GM23338 (cell line): ENCODE results near the gene RENBP. TPM values are rescaled to one million over a fixed set of nuclear protein-coding genes. Genes with fewer than 3 reads are reported as not detected.

Source experiments
- ATAC-seq: fragments of 200-7000 bp; cut with Tn5 transposase; 3 replicates; pipeline ENCODE4 v1.9.1; 2020
- DNase-seq: peaks from one replicate; pipeline ENCODE4 v3.0.0-alpha.2; 2015; ENCODE audit warnings: low spot score
- H2AFZ ChIP-seq: fragments of 200-600 bp; sonication (generic); 2 replicates; pipeline ENCODE4 v1.8.0; 2016; ENCODE audit warnings: antibody characterized with exemption, mild to moderate bottlenecking, moderate library complexity
- H3F3A ChIP-seq: fragments of 200-600 bp; sonication (generic); replicated peaks from 2 replicates; pipeline ENCODE4 v1.8.0; 2017; ENCODE audit warnings: antibody characterized with exemption, mixed run types, low read depth
- H3K27ac ChIP-seq: fragments of 200-600 bp; sonication (generic); 2 replicates; pipeline ENCODE4 v1.6.1; 2016; ENCODE audit warnings: low read depth
- H3K27me3 ChIP-seq: fragments of 200-600 bp; sonication (generic); 2 replicates; pipeline ENCODE4 v1.8.0; 2016; ENCODE audit warnings: mild to moderate bottlenecking, mixed run types, moderate library complexity; ENCODE audit not compliant: insufficient read depth
- H3K36me3 ChIP-seq: fragments of 200-600 bp; sonication (generic); 2 replicates; pipeline ENCODE4 v1.8.0; 2016; ENCODE audit warnings: mild to moderate bottlenecking; ENCODE audit not compliant: insufficient read depth
- H3K4me1 ChIP-seq: fragments of 200-600 bp; sonication (generic); 2 replicates; pipeline ENCODE4 v1.8.0; 2016; ENCODE audit warnings: mild to moderate bottlenecking, moderate library complexity; ENCODE audit not compliant: insufficient read depth
- H3K4me2 ChIP-seq: fragments of 200-600 bp; sonication (generic); 2 replicates; pipeline ENCODE4 v1.7.1; 2017; ENCODE audit warnings: mixed run types
- H3K4me3 ChIP-seq: fragments of 200-600 bp; sonication (generic); 2 replicates; pipeline ENCODE4 v1.6.1; 2016; ENCODE audit warnings: mixed run types
- H3K79me2 ChIP-seq: fragments of 200-600 bp; sonication (generic); replicated peaks from 2 replicates; pipeline ENCODE4 v1.8.0; 2017; ENCODE audit warnings: mild to moderate bottlenecking; ENCODE audit not compliant: insufficient read depth
- H3K9me2 ChIP-seq: fragments of 200-600 bp; sonication (generic); 2 replicates; pipeline ENCODE4 v1.8.0; 2017; ENCODE audit not compliant: insufficient read depth
- H4K20me1 ChIP-seq: fragments of 200-600 bp; sonication (generic); replicated peaks from 2 replicates; pipeline ENCODE4 v1.8.0; 2017; ENCODE audit warnings: mild to moderate bottlenecking; ENCODE audit not compliant: insufficient read depth
- H3K27ac Mint-ChIP-seq: 2 replicates; pipeline ENCODE4 v1.8.0; 2020; ENCODE audit warnings: inconsistent platforms, mild to moderate bottlenecking, moderate library complexity, mixed read lengths
- H3K27me3 Mint-ChIP-seq: 3 replicates; pipeline ENCODE4 v1.8.0; 2022; ENCODE audit warnings: low read depth, mild to moderate bottlenecking, moderate library complexity, mixed read lengths, inconsistent platforms; ENCODE audit not compliant: insufficient read depth, poor library complexity
- H3K36me3 Mint-ChIP-seq: 3 replicates; pipeline ENCODE4 v1.8.0; 2021; ENCODE audit warnings: low read depth, mild to moderate bottlenecking, inconsistent platforms, moderate library complexity, mixed read lengths
- H3K4me1 Mint-ChIP-seq: 3 replicates; pipeline ENCODE4 v1.8.0; 2020; ENCODE audit warnings: mild to moderate bottlenecking, inconsistent platforms, mixed read lengths
- H3K4me3 Mint-ChIP-seq: 3 replicates; pipeline ENCODE4 v1.8.0; 2021; ENCODE audit warnings: moderate library complexity, mild to moderate bottlenecking, inconsistent platforms, mixed read lengths
- H3K9me3 Mint-ChIP-seq: 3 replicates; pipeline ENCODE4 v1.8.0; 2020; ENCODE audit warnings: moderate library complexity, mild to moderate bottlenecking, inconsistent platforms, mixed read lengths
- CREB1 ChIP-seq: fragments of 250-450 bp; sonication (Bioruptor Pico); IDR thresholded peaks from 2 replicates; pipeline ENCODE4 v1.5.0; 2020; ENCODE audit warnings: low read depth, mild to moderate bottlenecking, moderate library complexity
- CTCF ChIP-seq, 2 experiments: fragments of 200-600 bp in 1 of 2; sonication (generic) in 1 of 2; conservative IDR thresholded peaks; 2 replicates each; pipeline versions ENCODE4 v1.5.1 to v1.6.1; 2016 to 2017; ENCODE audit warnings: antibody characterized with exemption in 2 of 2, low read depth in 2 of 2, mild to moderate bottlenecking in 2 of 2, moderate library complexity in 1 of 2
- ETS1 ChIP-seq: IDR thresholded peaks from 2 replicates; pipeline ENCODE4 v1.6.1; 2016; ENCODE audit warnings: antibody characterized with exemption
- JUNB ChIP-seq: IDR thresholded peaks from one replicate; pipeline ENCODE4 v1.6.1; 2016; ENCODE audit warnings: antibody characterized with exemption; ENCODE audit not compliant: unreplicated experiment
- NANOG ChIP-seq: IDR thresholded peaks from 2 replicates; pipeline ENCODE4 v1.6.1; 2016; ENCODE audit warnings: antibody characterized with exemption, borderline replicate concordance
- POLR2AphosphoS5 ChIP-seq: IDR thresholded peaks from 2 replicates; pipeline ENCODE4 v1.6.1; 2016; ENCODE audit warnings: antibody characterized with exemption, low read depth
- ZNF114 ChIP-seq: fragments of 250-450 bp; sonication (Bioruptor Pico); IDR thresholded peaks from 2 replicates; pipeline ENCODE4 v1.5.0; 2020; ENCODE audit warnings: mild to moderate bottlenecking, moderate library complexity
- ZNF331 ChIP-seq: fragments of 250-450 bp; sonication (Bioruptor Pico); IDR thresholded peaks from 2 replicates; pipeline ENCODE4 v1.5.0; 2020; ENCODE audit warnings: low read depth, mild to moderate bottlenecking, moderate library complexity
- ZNF462 ChIP-seq: fragments of 250-450 bp; sonication (Bioruptor Pico); IDR thresholded peaks from 2 replicates; pipeline ENCODE4 v1.5.0; 2020; ENCODE audit warnings: mild to moderate bottlenecking, moderate library complexity
- polyA plus RNA-seq: library from polyadenylated mRNA; unstranded; fragments of >200 nt; fragmentation: Nextera tagmentation; extraction: Ambion mirVana; gene quantifications from 2 replicates; pipeline ENCODE4 v1.2.1, GENCODE V29; 2016
- total RNA-seq: library from RNA; depleted of rRNA; stranded (reverse); fragments of >200 nt; shearing (Covaris generic); gene quantifications from 2 replicates; pipeline ENCODE4 v1.2.3, GENCODE V29; 2014

The RENBP gene
- total and polyA plus RNA-seq, 2 experiments from 2014 or later: 2.0 to 10.3 TPM

- no peak overlapping the region for H3K27ac Mint-ChIP-seq
- Histone ChIP-seq H3K36me3 (no peaks in the 10 kb centered on the region), H3K27ac (no peak overlapping the region), H2AFZ (no peak overlapping the region), H3F3A (no peaks in the 10 kb centered on the region), H4K20me1 (no peaks in the 10 kb centered on the region), H3K79me2 (no peaks in the 10 kb centered on the region), H3K27me3 (no peaks in the 10 kb centered on the region), H3K4me2 (no peak overlapping the region), H3K4me1 (peaks cover 5% of the 10 kb centered on the region; the same call in 1 of the 2 replicates), H3K9me2 (no peaks in the 10 kb centered on the region), H3K4me3 (no peak overlapping the region)
- no peaks in the 10 kb centered on the region for H3K36me3 Mint-ChIP-seq
- H3K27me3 Mint-ChIP-seq: peaks cover 15% of the 10 kb centered on the region
- no peak overlapping the region for H3K4me3 Mint-ChIP-seq
- DNase-seq: no peak
- no peak for ATAC-seq
- H3K9me3 Mint-ChIP-seq: no peaks in the 10 kb centered on the region; the same call in 2 of the 3 replicates
- peaks cover 26% of the 10 kb centered on the region for H3K4me1 Mint-ChIP-seq
- TF ChIP-seq JUNB (no peak), ZNF114 (CRISPR knock-in tag) (no peak), ZNF462 (CRISPR knock-in tag) (no peak), POLR2AphosphoS5 (no peak), CREB1 (no peak), ETS1 (no peak), ZNF331 (no peak), CTCF (conservative IDR thresholded peaks at IDR 0.05; ENCODE audit: low read depth in 2 of 2) (no peak), NANOG (no peak)
Observed at GRCh38 chrX:153902385-153902784, 42.1 kb downstream of the RENBP start.
